HG02798 (cell line): Measurements from ENCODE around the gene HDAC10.
A peak's percentile ranks its signal among the peaks of the same experiment; 100 is the strongest.

Experiments
- ATAC-seq: cut with Tn5 transposase; IDR thresholded peaks from one replicate; pipeline ENCODE4 v1.9.1; 2021; ENCODE audit warnings: mild to moderate bottlenecking; ENCODE audit not compliant: unreplicated experiment, poor library complexity

Gene HDAC10

GRCh38 chr22:50257451-50258360, 6.6 kb upstream of the HDAC10 start:
- no peak for ATAC-seq

- no peak for ATAC-seq
Measured at GRCh38 chr22:50257041-50257440, 6.0 kb upstream of the HDAC10 start.

GRCh38 chr22:50256258-50256862, 5.3 kb upstream of the HDAC10 start:
- ATAC-seq, result no peak

- no peak for ATAC-seq
Measured at GRCh38 chr22:50255607-50256006, 4.5 kb upstream of the HDAC10 start.

GRCh38 chr22:50255099-50255498, 4.0 kb upstream of the HDAC10 start:
- no peak for ATAC-seq

GRCh38 chr22:50253941-50254340, 2.9 kb upstream of the HDAC10 start:
- no peak for ATAC-seq

- ATAC-seq, result no peak
Measured at GRCh38 chr22:50253046-50253915, 2.2 kb upstream of the HDAC10 start.

GRCh38 chr22:50252082-50253045, 1.3 kb upstream of the HDAC10 start:
- no peak for ATAC-seq

- no peak for ATAC-seq
Measured at GRCh38 chr22:50251477-50252081, 514 bp upstream of the HDAC10 start.

GRCh38 chr22:50250249-50250554, 863 bp downstream of the HDAC10 start:
- no peak for ATAC-seq

GRCh38 chr22:50249341-50250248, 1.5 kb downstream of the HDAC10 start:
- ATAC-seq, result no peak

GRCh38 chr22:50248196-50249081, 2.6 kb downstream of the HDAC10 start:
- no peak for ATAC-seq

- no peak for ATAC-seq
Measured at GRCh38 chr22:50247748-50248147, 3.3 kb downstream of the HDAC10 start.

GRCh38 chr22:50246242-50247175, 4.6 kb downstream of the HDAC10 start:
- no peak for ATAC-seq

- peak; percentile 3 for ATAC-seq
Measured at GRCh38 chr22:50245214-50246072, 5.6 kb downstream of the HDAC10 start.
